CD4-positive, alpha-beta T cell treated with Interferon alpha-2 for 1 hour (primary cell): ENCODE measurements around the gene CPEB1.

ENCODE experiments used
- DNase-seq, 2 donors: peaks; one replicate each; pipeline ENCODE4 v3.0.0-alpha.2; 2020 to 2022

Gene CPEB1

DNA sequence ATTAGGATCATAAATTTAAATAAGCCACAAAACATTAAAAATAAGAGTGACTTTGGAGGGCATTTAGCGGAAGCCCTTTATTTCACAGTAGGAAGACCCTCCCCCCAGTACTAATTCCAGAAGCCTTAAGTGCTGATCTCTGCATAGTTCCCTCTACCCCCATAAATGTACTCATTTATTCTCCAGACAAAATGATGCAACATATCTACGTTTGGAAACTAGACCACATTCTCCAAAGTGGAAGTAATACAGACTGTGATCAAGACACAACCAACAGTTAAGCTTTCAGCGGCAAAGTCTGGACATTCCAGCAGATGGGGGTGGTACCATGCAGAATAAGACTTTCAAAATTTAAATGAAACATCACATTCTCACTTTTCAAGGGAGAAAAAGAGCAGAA lies 62.1 kb downstream of the CPEB1 start:
- DNase-seq: no peak

DNA sequence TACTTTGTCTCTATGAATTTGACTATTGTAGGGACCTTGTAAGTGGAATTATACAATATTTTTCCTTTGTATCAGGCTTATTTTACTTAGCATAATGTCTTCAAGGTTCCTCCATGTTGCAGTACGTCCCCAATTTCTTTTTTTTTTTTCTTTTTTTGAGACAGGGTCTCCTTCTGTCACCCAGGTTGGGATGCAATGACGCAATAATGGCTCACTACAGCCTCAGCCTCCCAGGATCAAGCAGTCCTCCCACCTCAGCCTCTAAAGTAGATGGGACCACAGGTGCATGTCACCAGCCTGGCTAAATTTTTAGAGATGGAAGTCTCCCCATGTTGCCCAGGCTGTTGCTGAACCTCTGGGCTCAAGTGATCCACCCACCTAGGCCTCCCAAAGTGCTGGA lies 66.5 kb downstream of the CPEB1 start:
- DNase-seq: no peak

DNA sequence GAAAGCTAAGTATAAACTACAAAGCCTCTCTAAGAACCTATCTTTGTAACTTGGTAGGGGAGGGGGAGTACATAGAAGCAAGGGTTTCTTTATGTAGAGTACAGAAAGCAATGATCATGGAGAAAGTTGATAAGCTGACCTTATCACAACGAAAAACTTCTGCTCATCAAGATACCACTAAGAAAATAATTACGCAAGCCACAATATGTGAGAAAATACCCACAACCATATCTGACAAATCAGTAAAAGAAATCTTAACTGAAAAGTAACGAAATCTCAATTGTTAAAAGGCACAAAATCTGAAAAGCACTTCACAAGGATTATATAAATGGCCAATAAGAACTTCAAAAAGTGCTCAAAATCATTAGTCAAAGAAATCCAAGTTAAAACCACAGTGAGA lies 71.8 kb downstream of the CPEB1 start:
- DNase-seq: no peak

DNA sequence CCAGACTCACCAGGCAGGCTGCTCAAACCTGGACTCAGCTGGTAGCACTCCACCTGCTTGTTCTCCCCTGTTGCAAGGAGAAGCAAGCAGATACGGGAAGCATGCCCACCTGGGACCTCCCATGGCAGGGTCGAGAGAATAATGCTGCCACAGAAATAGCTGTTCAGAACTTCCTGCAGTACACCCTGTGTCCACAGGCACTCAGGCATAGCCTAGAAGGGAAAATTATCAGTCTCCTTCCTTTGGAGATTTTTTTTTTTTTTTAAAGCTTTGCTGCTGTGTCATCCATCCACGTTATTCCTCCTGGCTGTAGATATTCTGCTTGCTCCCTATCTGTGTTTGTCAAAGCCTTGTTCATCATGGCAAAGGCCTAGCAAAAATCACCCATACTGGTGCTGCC lies 74.2 kb downstream of the CPEB1 start:
- no peak for DNase-seq

DNA sequence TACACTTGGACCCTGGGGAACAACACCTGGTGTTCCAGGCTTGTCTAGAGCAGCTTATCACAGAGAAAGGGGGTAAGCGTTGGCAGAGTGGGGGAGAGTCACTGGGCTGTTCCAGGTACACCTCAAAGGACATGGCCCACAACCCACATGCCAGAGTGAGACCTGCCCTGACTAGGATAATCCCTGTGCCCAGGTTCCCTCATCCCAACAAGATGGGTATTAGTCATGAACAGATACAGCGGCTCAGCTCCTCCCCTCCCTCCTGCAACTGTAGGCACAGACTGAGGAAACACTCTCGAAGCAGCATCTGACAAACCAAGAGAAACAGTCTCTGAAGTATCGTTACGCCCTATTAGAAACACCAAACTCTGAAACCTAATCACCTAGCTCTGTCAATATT lies 74.9 kb downstream of the CPEB1 start:
- DNase-seq: no peak

DNA sequence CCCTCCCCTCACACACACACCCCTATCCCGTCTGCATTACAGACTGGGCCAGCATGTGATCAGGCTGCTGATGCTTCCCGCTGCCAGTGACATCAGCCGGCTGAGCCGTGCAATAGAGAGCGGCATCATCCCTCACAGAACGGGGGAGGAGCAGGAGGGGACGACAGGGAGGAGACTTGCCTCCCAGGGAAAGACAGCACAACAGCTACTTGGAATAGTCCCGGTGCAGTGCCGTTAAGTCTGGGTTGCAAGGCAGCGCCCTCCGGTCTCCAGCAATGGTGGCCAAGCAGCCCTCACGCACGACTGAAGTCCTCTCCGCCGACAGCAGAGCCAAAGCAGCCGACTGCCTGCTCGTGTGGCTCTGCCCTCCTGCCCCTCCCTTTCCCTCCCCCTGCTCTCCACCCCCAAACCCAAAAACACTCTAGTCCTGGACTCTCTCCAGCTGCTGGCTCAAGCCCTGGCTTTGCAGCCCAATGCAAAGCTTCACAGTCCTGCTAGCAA lies 75.4 kb downstream of the CPEB1 start:
- no peak for DNase-seq

DNA sequence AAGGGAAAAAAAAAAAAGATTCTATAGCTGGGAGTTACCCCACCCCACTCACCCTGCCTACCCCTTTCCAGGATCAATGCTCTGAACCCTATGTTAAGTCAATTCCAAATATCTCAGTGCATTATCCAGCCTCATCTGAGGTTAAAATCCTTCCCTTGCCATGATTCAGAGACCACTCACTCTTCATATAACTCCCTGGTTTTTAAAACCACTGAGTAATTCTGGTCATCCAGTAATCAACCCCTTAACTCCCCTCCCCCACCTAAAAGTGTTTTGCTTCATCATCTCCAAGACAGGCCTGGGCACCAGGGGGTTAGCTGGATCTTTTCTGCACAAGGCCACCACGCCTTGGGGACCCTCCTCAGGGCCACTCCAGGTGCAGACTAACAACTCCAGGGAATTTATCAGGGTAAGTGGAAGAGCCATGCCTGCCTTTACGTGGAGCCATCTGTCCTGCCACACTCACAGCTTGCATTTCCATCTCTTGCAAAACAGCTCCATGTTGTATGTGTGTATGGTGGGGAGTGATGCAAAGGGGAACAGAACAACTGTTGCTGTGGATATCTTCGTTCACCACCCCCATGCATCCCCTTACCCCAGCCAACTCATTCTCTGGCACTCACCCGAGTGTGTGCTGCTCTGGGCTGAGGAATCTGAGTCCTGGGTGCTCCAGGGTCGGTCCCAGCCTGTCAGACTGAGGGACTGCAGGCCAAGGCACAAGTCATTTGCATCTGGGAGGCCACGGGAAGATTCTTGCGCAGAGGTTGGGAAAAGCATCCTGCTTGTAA lies 76.2 kb downstream of the CPEB1 start:
- DNase-seq: no peak

DNA sequence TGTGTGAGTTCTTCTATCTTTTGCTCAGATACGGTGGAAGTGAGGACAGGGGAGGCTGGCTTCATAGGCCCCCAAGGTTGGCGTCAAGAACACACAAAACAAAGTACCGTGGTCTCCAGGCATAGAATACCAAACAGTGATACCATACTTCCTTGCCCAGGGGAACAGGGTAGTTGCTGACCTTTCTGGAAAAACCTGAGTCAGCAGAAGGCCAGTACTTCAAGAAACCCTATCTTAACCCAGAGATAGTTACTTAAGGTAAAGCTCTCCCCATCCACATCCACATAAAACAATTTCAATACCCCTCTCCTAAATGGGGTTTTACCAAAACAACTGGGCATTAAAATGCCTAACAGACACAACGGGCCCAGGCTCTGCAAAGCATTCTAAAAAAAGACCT lies 77.3 kb downstream of the CPEB1 start:
- no peak for DNase-seq

DNA sequence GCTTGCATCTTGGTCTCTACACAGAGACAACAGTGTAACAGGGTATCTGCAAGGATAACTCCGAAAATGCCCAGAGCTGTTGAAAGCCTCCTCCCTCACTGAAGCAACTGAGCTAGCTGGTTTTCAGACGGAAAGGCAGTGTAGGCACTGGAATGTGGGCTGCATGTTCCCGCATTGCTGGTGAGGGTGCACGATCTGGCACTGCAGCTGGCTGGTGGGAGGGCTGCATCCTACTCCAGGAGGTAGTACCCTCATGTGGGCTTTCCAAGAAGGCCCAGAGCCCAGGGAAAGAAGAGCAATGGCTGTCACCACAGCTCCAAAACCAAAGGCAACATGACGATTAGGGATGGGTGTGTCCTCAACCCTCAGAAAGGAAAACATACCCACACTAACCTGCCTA lies 78.2 kb downstream of the CPEB1 start:
- no peak for DNase-seq

DNA sequence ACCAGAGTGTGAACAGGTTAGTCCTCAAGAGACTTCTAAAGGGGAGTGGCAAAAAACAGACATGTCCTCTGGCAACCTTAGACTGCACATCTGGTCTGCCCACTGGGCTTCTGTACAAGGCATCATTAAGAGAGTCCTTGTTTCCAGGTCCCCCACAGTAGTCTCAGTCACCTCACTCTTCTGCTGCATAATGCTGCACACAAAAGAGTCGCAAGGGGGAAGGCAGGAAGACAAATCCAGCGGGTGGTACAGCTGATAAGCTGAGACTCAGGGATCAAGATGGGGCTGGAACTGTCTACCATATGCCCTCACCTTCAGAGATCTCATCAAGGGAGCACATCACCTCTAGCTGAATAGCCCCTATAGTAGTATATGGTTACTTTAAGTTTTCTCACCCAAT lies 79.5 kb downstream of the CPEB1 start:
- DNase-seq: no peak

DNA sequence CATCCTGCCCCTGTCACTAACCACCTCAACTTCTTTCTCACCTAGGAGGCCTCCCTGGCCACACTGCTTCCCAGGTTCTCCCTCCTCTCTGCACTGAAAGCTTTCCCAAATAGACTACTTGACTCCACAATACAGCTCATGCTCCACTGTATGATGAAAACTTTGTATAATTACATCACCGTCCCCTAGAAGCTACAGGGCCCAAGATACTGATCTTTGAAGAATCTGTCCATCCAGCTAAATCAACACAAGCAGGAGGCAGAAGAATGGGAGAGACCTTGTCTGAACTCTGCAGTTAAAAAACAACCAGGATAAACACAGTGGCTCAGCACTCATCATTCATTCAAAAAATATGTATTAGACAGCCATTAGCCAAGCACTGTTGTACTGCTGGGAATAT lies 80.5 kb downstream of the CPEB1 start:
- no peak for DNase-seq

DNA sequence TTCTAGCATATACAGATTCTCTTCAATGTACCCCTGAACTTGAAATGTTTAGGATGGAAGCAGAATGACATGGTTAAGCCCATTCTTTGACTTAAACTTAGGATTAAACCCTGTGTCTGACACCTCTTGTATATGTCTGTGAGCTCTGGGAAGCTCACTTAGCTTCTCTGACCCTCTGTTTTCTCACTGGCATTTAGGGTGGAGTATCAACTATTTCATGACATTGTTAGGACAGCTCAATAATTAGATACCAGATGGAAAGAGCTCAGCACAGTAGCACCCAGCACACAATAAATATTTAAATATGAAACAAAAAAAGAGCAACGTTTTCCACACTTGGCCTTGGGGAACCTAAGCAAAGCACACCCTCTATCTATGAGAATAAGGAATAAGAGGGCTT lies 88.7 kb downstream of the CPEB1 start:
- no peak for DNase-seq

DNA sequence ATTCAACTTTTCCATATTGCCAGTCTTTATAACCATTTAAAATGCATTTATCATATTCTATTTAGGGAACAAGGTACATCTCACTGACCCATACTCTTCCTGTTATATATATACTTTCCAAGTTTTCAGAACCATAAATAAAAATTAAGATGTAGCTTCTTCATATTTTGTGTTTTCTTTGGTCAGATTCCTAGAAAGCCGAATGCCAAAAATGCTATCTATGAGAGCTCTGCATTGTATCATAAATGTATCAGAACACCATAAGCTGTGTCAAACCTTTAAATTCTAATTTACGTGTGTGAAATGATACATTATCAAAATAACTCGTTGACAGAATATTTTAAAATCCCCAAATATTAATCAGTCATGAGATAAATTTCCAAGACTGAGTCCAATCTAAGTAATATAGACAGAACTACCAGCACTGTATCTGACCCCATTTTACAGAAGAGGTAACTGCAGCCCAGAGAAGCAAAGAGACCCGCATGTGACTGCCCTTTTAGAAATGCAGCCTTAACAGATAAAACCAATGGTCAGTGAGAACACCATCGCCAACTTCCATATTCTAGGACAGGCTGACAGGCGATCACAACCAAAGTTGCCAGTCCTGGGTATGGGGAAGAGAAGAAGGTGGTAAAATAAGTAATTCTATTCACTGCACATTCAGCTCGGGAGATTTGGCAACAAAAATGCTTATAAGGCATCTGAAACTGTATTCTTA lies 90.7 kb downstream of the CPEB1 start:
- no peak for DNase-seq

DNA sequence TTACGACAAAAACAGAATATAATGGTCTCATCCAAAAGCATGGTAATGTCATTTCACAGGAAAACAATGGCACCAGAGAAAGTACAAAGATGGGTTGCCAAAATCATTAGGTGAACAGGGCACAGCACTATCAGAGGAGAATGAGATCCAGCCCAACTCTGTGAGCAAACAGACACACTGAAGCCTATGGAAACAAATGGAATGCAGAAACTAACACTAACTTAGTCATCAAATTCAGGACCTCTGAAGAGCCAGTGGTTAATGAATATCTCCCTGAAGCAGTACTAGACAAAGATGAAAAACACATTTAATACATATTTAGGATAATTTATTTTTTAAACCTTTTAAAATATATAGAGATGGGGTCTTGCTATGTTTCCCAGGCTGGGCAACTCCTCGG lies 92.3 kb downstream of the CPEB1 start:
- no peak for DNase-seq

DNA sequence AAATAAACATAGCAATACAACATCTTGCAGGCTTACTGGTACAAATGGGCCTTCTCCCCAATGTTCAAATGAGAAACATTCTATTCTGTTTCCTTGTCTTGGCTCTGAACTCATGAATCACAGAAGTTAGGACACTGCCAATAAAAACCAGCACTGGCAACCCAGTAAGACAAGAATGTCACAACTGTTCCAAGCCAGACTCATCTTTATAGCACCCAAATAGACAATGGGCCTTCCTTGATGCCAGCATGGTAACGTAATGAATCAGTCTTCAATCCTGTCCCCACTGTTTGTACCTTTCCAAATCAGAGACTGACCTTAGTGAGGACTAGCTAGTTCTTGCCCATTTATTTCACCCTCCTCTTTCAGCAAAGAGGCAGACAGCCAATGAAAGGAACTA lies 92.8 kb downstream of the CPEB1 start:
- no peak for DNase-seq

DNA sequence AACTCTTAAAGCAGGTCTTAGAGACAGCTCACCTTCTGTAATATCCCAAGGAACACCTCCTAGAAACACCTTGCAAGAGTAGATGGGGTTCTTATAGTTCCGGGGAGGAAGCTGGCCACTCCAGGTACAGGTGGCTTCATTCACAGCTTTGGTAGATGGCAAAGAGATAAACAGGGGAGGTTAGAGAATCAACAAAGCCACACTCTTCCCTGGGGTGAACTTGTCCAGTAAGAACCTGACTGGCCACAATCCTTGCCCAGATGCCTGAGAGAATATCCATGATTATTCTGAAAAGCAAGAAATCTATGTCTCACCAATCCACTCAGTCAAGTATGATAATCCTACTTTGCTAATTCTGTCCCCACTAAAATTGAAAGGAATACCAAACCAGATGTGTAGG lies 93.3 kb downstream of the CPEB1 start:
- DNase-seq: no peak

DNA sequence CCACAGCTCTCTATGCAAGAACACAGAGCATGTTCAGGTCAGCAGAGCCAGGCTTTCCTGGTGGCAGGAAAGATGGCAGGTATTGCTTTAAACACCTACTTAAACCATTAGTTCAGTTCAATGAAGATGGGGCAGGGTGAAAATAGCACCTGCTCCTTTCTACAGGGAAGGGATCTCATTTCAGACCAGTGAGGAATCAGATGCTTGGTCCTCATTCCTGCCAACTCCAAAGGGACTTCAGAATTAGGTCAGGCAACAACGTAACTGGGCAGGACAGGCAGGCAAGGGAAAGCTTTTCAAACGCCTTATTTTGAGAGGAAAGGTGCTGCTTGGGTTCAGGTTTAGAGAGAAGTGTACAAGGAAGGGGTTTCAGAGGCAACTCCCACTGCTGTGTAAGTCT lies 94.3 kb downstream of the CPEB1 start:
- no peak for DNase-seq

DNA sequence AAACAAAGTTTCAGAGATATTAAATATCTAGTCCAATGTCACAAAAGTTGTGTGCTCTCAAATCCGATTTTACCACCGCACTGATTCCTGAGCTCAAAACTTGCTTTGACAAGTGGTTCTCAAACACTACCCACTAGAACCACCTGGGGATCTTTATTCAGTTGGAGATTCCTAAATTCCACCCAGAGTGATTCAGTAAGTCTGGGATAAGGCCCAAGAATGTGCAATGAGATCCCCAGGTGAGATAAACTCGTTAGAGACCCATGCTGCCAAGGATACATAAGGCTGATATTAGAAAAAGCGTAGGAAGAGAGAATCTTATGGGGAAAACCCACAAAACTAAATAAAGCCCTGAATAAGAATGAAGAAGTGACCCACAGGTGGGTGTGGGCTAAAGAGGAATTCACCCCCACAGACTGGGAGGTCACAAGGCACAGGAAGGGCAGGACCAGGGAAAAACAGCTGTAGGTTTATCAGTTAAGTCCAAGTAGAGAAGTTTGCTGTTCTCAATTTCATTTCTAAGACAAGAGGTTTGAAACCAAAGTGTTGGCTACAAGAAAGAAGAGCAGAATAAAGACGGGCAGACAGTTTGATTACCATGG lies 95.4 kb downstream of the CPEB1 start:
- no peak for DNase-seq

DNA sequence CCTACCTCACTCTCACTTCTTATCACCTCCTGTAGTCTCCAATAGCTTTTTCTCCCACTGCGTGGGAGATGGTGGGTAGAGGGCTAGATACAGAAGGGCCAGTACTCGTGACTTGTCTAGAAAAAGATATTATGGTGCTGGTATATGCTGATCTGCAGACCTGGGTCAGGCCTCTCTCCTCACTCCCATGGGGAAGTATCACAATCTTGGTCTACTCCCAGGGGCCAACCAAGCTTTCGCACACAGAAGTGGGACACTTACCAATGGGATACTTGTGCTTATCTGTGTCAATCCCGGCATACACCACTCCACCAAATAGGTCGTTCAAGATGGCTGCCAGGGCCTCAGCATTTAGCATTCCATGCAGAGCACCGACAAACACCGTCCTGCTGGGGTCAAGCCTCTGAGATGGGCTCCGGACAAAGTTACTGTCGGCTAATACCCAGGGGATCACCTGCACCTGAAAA lies 97.9 kb downstream of the CPEB1 start:
- DNase-seq: no peak

DNA sequence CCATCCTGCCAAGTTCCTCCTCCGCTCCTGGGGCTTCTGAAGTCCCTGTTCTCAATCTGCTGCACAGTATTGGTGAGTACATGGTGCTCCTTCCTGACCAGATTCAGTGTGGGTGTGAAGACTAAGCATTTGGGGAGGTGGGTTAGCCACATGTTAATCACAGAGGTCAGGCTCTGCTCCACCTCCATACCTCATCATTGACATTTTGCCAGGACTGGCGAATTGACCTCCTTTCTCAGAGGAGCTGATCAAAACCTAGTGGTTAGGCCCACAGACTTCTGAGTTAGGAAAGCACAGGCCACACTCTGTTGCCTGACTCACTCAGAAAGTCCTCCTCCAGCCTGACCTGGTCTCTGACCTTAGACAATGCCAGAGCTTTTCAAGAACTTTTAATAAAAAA lies 98.5 kb downstream of the CPEB1 start:
- no peak for DNase-seq

DNA sequence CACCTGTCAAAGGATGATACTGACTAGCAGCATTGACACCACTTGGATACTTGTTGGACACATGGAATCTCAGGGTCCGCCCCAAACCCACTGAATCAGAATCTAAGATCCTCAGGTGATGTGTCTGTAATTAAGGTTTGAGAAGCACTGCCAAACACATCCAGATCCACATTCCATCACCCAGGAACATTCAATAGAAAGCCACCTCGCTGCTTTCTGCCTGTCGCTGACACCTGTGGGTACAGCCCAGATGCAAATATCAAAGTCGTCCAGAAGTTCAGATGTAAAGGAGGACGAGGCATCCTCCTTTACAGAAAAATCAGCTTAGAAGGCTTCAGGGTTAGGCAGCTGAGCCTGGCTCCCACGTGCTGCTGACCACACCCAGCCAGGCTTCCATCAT lies 101.7 kb downstream of the CPEB1 start:
- DNase-seq: no peak

DNA sequence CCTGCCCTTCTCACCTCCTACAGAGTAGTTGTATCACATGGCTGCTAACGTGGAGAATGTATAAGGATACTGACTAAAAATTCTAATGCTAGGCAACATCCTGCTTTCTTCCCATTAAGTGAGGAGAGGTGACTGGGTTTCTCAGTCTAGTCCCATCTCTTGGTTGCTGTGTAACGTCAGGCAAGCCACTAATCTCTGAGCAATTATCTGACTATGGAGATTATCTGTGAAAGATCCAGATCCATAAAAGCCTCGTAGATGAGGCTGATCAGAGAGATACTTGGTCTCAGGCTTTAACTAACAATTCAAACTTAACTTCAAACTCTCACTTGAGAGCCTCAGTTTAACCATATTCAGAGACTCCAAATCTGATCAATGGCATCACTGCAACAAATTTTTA lies 102.2 kb downstream of the CPEB1 start:
- no peak for DNase-seq

DNA sequence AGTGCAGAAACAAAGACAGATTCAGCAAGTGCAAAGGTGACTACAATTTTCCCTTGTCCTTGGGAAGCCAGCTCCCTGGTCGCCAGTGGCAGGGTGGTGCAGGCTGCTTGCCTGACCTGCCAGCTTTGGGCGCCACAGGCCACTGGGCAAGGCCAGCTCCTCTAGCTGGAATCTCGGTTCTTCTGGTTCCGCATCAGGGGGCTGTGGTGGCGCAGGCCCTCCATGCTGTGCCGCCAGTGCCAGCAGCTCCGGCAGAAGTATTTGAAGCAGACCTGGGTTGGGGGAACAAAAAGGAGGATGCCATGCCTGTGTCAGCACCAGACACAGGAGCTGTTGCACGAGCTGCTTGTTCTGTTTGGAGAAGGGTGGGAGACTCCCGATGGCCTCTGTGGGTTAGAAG lies 102.7 kb downstream of the CPEB1 start:
- DNase-seq: no peak

DNA sequence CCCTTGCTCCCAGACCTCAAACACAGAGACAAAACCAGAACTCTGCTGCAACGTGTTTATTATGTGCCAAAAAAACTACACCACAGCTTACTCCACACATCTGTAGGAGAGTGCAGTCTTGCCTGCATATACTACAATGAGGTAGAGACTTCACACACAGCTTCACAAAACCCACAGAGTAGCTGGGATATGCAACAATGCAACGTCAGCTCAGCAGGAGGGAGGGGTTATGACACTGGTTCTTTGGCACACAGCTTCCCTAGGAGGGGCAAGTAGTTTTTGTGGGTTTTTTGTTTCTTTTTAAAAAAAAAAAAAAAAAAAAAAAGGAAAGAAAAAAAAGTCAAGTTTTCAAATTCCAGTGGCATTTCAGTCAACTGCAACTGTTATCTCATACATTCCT lies 104.0 kb downstream of the CPEB1 start:
- no peak for DNase-seq
